ENCODE measurements around the gene FAM47C. TPM values are rescaled to one million over a fixed set of nuclear protein-coding genes. Genes with fewer than 3 reads are reported as not detected.
"Not testable (repeated sequence)": the region's sequence is repeated elsewhere in the genome, so short reads cannot be mapped to it uniquely, and the experiment has no call there.

FAM47C gene
- total RNA-seq (2014; rRNA removed), result 0.06 TPM in 1 of 2 replicates, not detected in the other
- polyA plus RNA-seq (2012), result not detected

DNA sequence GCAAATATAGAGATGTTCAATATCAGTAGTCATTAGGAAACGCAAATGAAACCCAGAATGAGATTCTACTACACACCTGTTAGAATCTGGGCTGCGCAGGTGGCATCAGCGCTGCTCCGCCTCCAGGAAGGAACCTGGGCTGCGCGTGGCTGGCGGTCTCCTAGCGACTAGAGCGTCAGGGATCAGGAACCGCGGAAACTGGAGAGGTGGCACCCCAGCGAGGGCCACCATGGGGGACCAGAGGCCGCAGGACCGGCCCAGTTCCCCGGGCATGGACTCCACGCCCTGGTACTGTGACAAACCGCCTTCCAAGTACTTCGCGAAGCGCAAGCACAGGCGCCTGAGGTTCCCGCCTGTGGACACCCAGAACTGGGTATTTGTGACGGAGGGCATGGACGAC is at the start of gene FAM47C:
TSS of gene FAM47C (plus strand) at position 185 of the 400 bp plus-strand sequence. CDS start at position 230, 45 bp downstream.
- not testable (repeated sequence) for DNase-seq (ENCODE audit: low read depth)

DNA sequence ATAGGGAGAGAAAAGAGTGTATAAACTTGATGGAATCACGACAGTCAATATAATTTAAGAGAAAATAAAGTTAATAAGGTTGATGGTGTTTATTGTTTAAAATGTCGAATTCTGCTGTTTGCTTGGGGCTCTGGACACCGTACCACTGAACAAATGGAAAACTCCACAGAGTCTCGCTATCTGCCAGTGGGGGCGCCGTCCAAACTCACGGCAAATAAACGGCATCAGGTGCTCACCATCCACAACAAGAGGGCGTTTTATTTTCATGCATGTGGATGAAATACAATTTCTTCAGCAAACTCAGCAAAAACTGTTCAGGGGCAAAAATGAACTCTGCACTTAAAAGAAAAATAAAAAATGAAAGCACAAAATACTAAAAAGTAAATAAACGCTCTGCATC is 46.6 kb upstream of the FAM47C start:
- no peak for DNase-seq (ENCODE audit: low read depth)

DNA sequence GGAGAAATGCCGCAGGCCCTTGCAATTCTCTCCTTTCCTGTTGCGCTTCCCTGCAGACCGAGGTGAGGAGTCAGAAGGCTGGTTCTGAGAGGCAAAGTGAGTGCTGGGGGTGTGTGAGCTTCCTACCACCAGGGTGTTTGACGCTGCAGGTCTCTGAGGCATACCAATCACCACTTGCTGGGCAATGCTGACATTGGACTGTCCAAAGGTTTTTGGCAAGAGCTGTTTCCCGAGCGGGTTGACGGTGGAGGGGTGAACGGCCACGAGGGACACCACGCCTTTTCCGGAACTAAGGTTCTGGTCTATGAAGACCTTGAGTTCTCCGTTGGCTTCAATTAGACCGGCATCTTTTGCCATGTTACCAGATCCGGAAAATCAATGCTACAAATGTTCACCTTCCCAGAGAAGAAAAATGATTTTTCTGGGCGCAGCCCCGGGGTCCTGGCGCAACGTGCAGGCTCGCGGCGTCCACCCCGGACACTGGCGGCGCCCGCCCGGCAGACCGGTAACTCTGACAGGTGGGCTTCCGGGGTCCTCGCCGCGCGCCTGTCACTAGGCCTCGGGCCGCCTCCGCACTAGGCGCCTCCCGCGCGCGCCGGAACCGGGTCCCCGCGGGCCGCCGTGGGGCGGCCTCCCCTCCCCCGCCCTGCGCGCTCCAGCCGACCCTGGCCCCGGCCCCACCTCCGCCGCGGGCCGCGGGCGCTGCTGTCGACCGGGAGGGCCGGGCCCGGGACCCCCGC is 44.9 kb upstream of the FAM47C start:
- no peak for DNase-seq (ENCODE audit: low read depth)

DNA sequence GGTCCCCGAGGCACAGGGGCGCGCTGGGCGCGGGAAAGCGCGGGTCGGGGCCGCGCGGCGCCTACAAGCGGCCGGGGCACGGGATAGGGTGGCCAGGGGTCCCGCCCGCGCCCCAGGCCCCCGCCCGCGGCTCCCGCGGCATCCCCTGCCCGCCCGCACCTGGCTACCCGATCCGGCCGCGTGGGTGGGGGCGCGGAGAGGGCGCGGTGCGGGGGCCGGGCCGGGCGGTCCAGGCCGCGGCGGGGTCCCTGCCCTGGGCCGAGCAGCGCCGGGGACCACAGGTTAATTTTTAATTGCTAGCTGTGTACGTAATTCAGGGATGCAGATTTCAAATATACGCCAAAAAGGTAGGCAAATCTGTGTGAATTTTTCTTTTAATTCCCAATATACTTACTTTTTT is 44.3 kb upstream of the FAM47C start:
- no peak for DNase-seq (ENCODE audit: low read depth)

DNA sequence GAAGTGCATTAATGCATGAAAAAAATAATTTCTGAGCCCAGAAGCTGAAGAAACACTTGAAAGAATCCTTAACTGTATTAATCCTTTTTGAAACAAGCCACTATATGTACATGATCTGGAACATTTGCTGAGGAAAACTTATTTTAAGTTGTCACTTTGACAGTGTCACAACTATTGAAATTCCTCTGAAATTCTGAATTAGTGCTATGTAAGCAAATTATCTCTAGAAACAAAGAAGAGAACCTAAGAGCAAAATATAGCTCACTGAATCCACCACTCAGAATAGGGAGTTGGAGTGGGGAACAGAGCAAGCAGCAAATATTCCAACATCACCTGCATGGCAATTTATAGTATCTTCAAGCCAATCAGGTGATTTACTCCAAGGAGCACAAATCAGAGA is 34.6 kb upstream of the FAM47C start:
- no peak for DNase-seq (ENCODE audit: low read depth)

DNA sequence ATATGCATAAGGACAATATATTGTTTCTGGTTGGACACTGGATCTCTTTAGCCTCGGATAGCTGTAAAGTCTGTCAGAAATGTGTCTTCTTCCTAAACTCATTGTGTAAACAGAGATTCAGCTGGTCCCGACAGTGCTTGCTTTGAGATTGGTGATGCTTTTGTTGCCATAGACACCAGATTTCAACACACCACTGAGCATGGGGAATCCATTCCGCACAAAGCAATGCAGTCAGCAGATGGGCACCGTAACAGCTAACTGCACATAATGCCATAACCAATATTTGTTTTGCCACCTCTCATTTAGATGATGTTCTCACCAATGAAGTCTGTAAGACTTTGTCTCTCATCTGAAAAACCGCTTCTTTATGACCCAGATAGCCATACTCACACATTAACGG is 33.3 kb upstream of the FAM47C start:
- DNase-seq (ENCODE audit: low read depth), result no peak

DNA sequence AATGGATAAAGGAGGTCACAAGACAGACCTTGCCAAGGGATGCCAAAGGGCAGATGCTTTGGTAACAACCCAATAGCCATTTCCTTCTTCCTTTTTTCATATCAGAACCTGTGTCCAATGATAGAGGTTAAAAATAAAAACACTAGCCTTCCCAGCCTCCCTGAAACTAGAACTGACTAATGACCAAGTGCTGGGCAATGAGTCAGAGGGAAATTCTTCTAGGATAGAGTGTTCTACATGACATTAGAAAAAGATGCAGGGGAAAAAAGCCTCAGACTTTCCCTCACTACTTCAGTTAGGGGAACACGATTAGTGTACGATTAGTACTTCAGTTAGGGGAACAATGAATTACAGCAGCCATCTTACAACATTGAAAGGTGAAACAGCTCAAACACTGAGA is 29.3 kb upstream of the FAM47C start:
- peak; percentile 77 for DNase-seq (ENCODE audit: low read depth)

DNA sequence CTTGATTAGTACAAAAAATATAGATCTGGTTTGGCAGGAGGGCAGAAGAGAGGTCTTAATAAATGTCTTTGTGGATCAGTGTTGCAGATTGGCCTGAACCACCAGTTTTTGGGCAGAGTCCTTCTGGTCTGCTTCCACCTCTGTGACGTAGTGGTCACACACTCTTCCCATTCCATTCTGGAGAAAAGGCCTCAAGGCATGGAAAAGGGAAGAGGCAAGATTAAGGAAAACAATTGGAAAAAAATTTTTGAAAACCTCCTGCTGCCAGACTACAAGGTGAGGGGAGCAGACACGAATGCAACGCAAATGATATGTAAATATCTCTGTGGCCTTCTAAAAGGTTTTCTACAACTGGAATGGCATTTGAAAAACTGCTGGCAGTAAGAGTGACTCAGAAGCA is 24.3 kb upstream of the FAM47C start:
- DNase-seq (ENCODE audit: low read depth), result no peak

DNA sequence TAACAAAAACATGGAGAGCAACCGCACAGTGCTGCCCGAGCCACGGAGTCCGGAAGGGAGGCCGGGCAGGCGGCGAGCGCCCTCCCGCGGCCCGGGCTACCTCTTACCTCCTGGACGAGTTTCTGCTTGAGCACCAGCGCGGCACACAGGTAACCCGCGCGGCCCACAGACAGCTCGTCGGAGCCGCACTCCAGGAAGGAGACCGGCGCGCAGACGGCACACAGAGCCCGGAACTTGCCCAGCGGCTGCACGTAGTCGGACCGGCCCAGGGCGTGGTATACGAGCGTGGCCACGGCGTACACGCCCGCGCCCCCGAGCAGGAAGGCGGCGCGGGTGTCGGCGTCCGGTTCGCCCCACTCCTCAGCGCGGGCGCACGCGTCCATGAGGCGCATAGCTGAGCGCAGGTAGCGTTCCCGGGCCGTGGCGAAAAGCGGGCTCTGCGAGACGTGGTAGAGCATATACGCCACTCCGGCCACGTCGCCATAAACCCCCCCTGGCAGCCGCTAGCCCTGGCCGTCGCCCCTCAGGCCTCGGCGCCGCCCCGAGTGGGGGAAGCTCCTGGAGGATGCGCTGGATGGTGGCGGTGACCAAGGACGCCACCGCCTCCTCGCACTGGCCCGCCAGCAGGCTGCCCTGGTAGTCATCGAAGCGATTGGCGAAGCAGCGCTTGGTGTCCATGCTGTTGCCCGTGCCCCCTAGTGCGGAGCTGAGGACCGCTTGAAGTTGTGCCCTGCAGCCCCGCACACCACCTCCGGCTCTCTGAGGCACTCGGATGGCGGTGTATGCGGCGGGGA is 22.6 kb upstream of the FAM47C start:
- DNase-seq (ENCODE audit: low read depth), result peak; percentile 25

DNA sequence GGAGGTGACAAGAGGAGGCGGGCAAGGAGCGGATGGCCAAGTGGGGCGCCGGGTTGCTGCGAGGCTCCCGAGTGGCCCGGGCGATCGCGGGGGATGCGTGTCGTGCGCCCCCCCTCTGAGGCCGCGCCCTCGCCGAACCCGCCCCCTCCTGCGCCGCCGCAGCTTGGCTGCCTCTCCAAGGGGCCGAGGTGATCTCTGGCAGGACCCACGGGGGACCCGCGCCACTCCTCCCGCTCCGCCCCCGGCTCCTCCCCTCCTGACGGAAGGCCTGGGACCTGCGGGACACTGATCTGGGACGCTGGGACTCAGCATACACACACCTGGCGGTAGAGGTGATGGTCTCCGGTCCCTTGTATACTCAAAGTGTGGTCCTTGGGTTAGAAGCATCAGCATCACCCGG is 21.9 kb upstream of the FAM47C start:
- DNase-seq (ENCODE audit: low read depth), result no peak

DNA sequence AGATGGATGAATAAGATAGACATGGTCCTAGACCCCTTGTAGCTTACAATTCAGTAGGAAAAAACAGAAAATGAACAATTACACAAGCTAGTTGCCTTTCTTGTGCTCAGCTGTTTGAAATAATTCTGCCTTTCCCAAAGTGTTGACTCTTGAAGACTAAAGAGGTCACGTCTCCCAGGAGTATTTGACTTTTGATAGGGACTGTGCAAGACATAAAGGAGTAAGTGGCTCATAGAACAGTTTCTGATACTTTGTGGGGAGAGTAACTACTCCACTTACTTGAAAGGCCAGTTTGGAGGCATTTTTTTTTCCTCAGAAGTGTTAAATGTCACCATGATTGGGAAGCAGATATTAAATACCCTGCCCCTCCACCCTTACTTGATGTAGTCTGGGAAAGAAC is 21.0 kb upstream of the FAM47C start:
- not testable (repeated sequence) for DNase-seq (ENCODE audit: low read depth)

DNA sequence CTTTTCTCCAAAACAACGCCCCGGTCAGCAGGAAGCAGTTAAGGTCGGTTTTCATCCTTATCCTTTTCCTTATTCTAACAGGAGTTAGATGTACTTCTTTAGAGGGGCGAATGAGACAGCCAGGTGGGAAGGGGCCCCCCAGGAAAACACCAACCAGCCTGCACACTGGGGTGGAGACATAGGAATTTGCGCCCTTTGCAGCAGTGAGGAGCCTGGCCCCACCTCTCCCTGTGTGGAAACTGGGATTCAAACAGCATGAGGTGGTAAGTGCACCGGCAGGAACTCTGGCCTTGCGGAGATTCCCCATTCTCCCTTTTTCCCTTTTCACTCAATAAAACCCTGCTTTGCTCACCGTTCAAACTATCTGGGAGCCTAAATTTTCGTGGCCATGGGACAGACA is 8.0 kb upstream of the FAM47C start:
- no peak for DNase-seq (ENCODE audit: low read depth)

DNA sequence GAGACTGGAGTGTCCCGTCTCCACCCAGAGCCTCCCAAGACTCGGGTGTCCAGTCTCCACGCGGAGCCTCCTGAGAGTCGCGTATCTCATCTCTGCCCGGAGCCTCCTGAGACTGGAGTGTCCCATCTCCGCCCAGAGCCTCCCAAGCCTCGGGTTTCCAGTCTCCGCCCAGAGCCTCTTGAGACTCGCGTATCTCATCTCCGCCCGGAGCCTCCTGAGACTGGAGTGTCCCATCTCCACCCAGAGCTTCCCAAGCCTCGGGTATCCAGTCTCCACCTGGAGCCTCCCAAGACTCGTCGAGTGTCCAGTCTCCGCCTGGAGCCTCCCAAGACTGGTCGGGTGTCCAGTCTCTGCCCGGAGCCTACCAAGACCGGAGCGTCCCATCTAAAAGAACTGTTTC is 2.3 kb downstream of the FAM47C start:
- no peak for DNase-seq (ENCODE audit: low read depth)

DNA sequence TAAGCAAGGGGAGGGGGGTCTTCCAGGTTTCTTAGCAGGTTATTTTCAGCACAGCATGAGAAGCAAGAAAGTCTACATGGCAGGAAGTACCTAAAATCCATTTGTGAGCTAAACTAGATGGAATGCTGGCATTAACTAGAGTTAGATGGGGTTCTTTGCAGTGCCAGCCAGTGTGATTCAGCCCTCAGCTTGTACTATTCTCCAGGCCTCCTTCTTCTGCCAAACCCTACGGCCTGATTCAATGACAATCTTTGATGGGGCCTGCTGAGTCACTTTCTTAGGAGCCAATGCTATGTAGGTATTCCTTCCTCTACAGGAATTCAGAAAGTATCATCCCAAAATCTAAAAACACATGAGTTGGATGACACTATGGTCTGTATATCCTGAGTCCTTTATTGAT is 26.1 kb downstream of the FAM47C start:
- DNase-seq (ENCODE audit: low read depth), result peak; percentile 3

DNA sequence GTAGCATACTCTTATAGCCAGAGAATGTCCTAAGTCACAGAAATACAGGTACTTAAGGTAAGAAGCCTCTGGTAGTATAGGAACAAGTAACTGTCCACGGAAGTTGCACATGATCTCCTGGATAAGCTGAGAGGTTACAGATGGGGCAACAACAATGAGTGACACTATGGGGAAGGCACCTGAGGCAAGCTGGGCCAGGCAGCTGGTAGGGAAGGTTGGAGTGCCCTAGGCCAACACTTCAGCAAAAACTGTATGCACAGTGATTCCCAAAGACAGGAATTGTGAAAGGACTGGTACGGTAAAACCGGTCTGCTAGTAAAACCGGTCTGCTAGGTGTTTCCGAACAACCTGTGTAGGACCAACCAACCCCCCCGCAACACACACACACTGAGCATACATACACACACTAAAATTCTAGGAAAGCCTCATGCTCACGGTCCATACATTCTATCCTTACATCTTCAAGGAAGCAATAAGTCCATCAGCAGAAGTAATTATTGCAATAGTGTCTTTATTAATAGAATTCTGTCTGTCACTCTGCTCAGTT is 28.6 kb downstream of the FAM47C start:
- not testable (repeated sequence) for DNase-seq (ENCODE audit: low read depth)

DNA sequence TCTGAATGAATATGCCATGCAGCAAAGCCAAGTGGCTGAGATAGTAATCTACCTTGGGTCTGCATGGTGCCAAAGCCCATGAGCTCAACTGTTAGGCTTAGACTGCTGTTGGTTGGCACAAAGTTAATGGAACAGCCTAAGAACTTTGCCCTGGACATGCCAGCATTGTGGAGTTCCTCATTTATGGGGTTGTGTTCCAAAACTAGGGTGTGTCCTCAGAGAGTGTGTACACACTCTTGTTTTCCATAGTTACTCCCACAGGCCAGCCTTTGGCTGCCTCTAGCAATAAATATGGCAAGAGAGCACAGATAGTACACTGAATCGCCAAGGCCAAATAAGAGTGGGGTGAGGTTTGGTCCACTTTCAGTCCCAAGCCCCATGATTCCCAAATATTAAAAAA is 30.6 kb downstream of the FAM47C start:
- not testable (repeated sequence) for DNase-seq (ENCODE audit: low read depth)

DNA sequence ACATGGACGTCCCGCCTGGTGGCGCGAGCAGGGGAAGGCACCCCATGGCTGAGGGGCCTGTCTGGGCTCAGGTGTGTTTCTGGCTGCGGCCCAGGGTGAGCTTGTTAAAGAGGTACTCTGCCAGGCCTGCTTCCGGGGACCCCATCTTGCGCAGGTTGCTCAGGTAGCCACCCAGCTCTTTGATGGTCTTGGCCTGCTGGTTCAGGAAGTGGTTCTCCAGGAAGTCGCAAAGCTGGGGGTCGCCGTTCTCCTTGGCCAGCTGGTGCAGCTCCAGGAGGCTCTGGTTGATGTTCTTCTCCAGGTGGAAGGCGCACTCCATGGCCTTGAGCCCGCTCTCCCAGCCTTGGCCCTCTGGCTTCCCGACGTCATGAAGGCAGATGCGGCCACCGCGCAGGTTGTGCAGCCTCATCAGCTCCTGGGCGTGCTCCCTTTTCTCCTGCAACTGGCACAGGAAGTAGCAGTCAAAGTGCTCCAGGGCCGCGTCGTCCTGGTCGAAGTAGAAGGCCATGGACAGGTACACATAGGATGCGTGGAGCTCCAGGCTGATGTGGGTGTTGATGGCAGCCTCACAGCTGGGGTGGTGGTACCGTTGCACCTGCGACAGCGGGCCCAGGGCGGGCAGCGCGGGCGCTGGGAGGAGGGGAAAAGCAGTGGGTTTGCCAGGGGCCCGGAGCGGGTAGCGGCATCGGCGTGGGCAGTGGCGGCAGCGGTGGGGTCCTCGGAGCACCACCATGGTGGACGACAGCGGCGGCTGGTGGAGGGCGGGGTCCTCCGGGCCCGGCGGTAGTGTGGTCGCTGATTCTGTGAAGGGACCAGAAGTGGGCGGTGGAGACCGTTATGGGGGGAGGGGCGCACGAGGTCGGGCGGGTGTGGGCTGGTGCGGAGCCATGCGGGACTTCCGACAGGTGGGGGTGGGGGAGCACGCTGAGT is 35.1 kb downstream of the FAM47C start:
- not testable (repeated sequence) for DNase-seq (ENCODE audit: low read depth)

DNA sequence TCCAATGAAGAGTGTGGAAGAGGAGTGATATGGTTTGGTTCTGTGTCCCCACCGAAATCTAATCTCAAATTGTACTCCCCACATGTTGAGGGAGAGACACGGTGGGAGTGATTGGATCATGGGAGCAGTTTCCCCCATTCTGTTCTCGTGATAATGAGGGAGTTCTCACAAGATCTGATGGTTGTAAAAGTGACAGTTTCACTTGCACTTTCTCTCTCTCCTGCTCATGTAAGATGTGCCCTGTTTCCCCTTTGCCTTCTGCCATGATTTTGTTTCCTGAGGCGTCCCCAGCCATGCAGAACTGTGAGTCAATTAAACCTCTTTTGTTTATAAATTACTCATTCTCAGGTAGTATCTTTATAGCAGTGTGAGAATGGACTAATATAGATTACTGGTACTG is 39.6 kb downstream of the FAM47C start:
- no peak for DNase-seq (ENCODE audit: low read depth)

DNA sequence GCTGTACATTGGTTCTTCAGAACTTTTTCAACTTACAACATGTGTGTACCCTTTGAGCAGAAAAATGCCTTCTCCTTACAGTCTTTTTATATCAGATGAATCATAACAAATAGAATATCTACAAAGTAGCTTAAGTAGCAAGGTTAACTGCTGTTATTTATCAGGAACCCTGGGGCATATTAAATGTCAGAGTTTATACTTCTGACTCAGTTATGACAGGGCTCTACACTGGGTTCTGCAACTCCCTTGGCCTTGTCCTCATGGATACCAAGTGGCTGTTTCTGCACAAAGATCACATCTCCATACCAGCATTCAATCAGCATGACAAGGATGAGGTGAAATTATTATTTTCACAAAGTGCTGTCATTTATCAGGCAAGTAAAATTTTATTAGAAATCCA is 49.4 kb downstream of the FAM47C start:
- DNase-seq (ENCODE audit: low read depth), result peak; percentile 3

DNA sequence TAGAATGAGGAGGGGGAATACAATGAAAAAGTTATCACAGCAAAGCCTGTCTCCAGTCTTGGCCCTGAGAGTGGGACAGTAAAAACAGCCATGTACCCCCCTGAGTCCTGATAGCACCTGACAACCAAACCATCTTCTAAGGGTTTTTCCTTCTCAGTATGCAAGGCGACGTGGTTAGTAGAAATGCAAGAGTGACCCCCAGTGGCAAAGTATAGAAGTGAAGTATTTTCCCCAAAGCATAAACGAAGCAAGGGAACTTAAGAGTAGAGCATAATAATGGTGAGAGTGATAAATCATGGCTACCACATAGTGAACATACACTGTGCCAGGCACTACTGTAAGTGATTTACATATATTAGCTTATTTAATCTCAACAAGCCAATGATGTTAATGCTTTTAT is 52.8 kb downstream of the FAM47C start:
- DNase-seq (ENCODE audit: low read depth), result peak; percentile 49

All from LHCN-M2 (cell line).